MCF 10A (cell line): ENCODE data around the gene ZSWIM4. TPM values are rescaled to one million over a fixed set of nuclear protein-coding genes. Genes with fewer than 3 reads are reported as not detected.

ENCODE experiments used
- BruUV-seq: library from RNA; stranded (reverse); fragments of 400-500 nt; replicated peaks from 2 replicates; lab custom pipeline; 2021; lab: Mats Ljungman, UMichigan
- CTCF ChIA-PET: fragments of 300-600 bp; sonication (Branson Sonifier 250); formaldehyde crosslinking; extraction: SDS; loops from one replicate; lab custom pipeline; 2021; ENCODE audit warnings: antibody characterized with exemption, inconsistent platforms; lab: Yijun Ruan, JAX
- POLR2A ChIA-PET: fragments of 300-600, 350-650 bp; sonication (Branson Sonifier 250); formaldehyde crosslinking; extraction: SDS; loops from one replicate; lab custom pipeline; 2020; ENCODE audit warnings: antibody characterized with exemption, inconsistent platforms; lab: Yijun Ruan, JAX
- DNase-seq: peaks from one replicate; pipeline ENCODE4 v3.0.0-alpha.2; 2018; ENCODE audit not compliant: unreplicated experiment
- H3K27ac Mint-ChIP-seq: one replicate; pipeline ENCODE4 v1.8.0; 2022; ENCODE audit warnings: mild to moderate bottlenecking, low read depth, mixed read lengths; ENCODE audit not compliant: unreplicated experiment
- H3K27me3 Mint-ChIP-seq: one replicate; pipeline ENCODE4 v1.8.0; 2022; ENCODE audit warnings: mixed read lengths; ENCODE audit not compliant: insufficient read depth, unreplicated experiment
- H3K36me3 Mint-ChIP-seq: one replicate; pipeline ENCODE4 v1.8.0; 2022; ENCODE audit warnings: mild to moderate bottlenecking, moderate library complexity, mixed read lengths; ENCODE audit not compliant: insufficient read depth, unreplicated experiment
- H3K4me1 Mint-ChIP-seq: one replicate; pipeline ENCODE4 v1.8.0; 2022; ENCODE audit warnings: mixed read lengths; ENCODE audit not compliant: insufficient read depth, unreplicated experiment
- H3K4me3 Mint-ChIP-seq: one replicate; pipeline ENCODE4 v1.8.0; 2022; ENCODE audit warnings: mild to moderate bottlenecking, moderate library complexity, mixed read lengths; ENCODE audit not compliant: unreplicated experiment
- H3K9me3 Mint-ChIP-seq: one replicate; pipeline ENCODE4 v1.8.0; 2022; ENCODE audit warnings: mixed read lengths; ENCODE audit not compliant: unreplicated experiment
- intact Hi-C: fragments of 100-400 bp; cut with micrococcal nuclease; formaldehyde crosslinking; loops from 2 replicates; pipeline ENCODE4 v1.14.1; 2022
- total RNA-seq: library from RNA; stranded (reverse); gene quantifications from 2 replicates; pipeline ENCODE4 v1.2.3, GENCODE V29; 2022
- TF ChIP-seq, protein P1 (sequence below): fragments of 200-600 bp; IDR thresholded peaks from one replicate; pipeline ENCODE4 v1.8.0; 2022; ENCODE audit warnings: antibody characterized with exemption, mild to moderate bottlenecking; ENCODE audit not compliant: unreplicated experiment

Gene ZSWIM4
- total RNA-seq, 1 experiment from 2014 or later, result 9.4 TPM

DNA sequence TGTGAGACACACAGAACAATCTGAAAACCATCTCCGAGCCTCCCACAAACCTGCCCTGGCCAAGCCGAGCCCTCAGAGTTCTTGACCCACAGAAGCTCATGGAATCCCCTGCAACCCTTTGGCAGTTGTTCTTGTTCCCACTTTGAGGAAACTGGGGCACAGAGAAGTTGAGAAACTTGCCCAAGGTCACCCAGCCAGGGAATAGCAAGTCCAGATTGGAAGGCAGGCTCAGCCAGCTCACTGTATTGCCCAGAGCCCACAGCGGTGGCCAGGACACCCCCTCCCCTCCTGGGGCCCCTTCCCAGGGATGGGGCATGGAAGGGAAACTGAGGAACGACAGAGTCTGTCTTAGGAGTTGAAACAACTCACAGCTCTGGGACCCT is 1.8 kb downstream of the ZSWIM4 start:
- no peaks in the 10 kb centered on the region for H3K27me3 Mint-ChIP-seq
- peak overlapping the region; percentile 93 for H3K27ac Mint-ChIP-seq
- POLR2A ChIA-PET, result interaction anchor here (0.5 to 6.6 kb wide), 21 partner anchors 9 to 122 kb away, joined by 3 to 98 read pairs (median 7); partner anchors contain the start of genes C19orf53 and MRI1
- intact Hi-C loops, result loop anchor here (1.0 kb wide), 1 partner anchor 36 kb away; no protein-coding TSS in a partner anchor
- H3K4me1 Mint-ChIP-seq, result peaks cover 22% of the 10 kb centered on the region
- DNase-seq, result no peak
- TF ChIP-seq, protein P1, sequence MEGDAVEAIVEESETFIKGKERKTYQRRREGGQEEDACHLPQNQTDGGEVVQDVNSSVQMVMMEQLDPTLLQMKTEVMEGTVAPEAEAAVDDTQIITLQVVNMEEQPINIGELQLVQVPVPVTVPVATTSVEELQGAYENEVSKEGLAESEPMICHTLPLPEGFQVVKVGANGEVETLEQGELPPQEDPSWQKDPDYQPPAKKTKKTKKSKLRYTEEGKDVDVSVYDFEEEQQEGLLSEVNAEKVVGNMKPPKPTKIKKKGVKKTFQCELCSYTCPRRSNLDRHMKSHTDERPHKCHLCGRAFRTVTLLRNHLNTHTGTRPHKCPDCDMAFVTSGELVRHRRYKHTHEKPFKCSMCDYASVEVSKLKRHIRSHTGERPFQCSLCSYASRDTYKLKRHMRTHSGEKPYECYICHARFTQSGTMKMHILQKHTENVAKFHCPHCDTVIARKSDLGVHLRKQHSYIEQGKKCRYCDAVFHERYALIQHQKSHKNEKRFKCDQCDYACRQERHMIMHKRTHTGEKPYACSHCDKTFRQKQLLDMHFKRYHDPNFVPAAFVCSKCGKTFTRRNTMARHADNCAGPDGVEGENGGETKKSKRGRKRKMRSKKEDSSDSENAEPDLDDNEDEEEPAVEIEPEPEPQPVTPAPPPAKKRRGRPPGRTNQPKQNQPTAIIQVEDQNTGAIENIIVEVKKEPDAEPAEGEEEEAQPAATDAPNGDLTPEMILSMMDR, result no peak
- TSS peak; percentile 46 for BruUV-seq
- H3K36me3 Mint-ChIP-seq, result peaks cover 16% of the 10 kb centered on the region
- peak overlapping the region; percentile 95 for H3K4me3 Mint-ChIP-seq
- CTCF ChIA-PET, result interaction anchor here (0.5 to 2.1 kb wide), 12 partner anchors 9 to 84 kb away, joined by 3 to 18 read pairs (median 4); no protein-coding TSS in a partner anchor
- H3K9me3 Mint-ChIP-seq, result no peaks in the 10 kb centered on the region

DNA sequence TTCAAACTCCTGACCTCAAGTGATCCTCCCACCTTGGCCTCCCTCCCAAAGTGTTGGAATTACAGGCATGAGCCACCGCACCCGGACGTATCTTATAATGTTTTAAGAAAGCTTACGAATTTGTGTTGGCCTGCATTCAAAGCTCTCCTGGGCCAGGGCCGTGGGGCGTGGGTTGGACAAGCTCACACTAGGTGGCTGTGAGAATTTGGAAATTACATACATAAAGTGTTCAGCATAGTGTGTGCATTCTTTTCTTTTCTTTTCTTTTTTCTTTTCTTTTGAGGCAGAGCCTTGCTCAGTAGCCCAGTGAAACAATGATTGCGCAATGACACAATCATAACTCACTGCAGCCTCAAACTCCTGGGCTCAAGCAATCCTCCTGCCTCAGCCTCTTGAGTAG is 2.6 kb downstream of the ZSWIM4 start:
- Mint-ChIP-seq H3K36me3 (peaks cover 21% of the 10 kb centered on the region), H3K27me3 (no peaks in the 10 kb centered on the region), H3K9me3 (no peaks in the 10 kb centered on the region), H3K4me3 (peak overlapping the region; percentile 95), H3K27ac (peak overlapping the region; percentile 93), H3K4me1 (peaks cover 22% of the 10 kb centered on the region)
- intact Hi-C loops, result loop anchor here (1.0 kb wide), 1 partner anchor 35 kb away; no protein-coding TSS in a partner anchor
- ChIA-PET POLR2A (interaction anchor here (0.8 to 6.6 kb wide), 19 partner anchors 8 to 64 kb away, joined by 3 to 98 read pairs (median 5); partner anchors contain the start of genes C19orf53 and MRI1), CTCF (interaction anchor here (0.7 to 2.1 kb wide), 7 partner anchors 9 to 89 kb away, joined by 3 to 18 read pairs (median 4); no protein-coding TSS in a partner anchor)
- TF ChIP-seq, protein P1, result no peak
- no TSS peak for BruUV-seq
- peak; percentile 96 for DNase-seq

DNA sequence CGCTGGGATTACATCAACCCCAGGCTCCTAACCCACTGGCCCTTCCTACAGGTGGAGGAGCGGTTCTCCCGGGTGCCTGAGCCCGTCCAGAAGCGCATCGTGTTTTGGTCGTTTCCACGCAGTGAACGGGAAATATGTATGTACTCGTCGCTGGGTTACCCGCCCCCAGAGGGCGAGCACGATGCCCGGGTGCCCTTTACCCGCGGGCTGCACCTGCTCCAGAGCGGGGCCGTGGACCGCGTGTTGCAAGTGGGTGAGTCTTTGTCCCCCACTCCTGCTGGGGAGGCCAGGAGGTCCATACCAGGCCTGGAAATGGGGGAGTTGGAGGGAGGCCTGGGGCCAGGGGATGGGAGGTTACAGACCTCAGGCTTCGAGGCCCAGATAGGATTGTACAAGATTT is 4.4 kb downstream of the ZSWIM4 start:
- CTCF ChIA-PET, result interaction anchor here (0.9 kb wide), 1 partner anchor 24 kb away, joined by 3 read pairs; no protein-coding TSS in a partner anchor
- TF ChIP-seq, protein P1, result no peak

GRCh38 chr19:13803038-13803437 is 7.8 kb downstream of the ZSWIM4 start:
- no peak overlapping the region for H3K4me3 Mint-ChIP-seq
- CTCF ChIA-PET, result interaction anchor here (0.6 to 1.1 kb wide), 2 partner anchors 13 to 59 kb away, joined by 4 to 6 read pairs; no protein-coding TSS in a partner anchor
- peaks cover 2% of the 10 kb centered on the region for H3K4me1 Mint-ChIP-seq
- BruUV-seq, result no TSS peak
- H3K9me3 Mint-ChIP-seq, result no peaks in the 10 kb centered on the region
- POLR2A ChIA-PET, result interaction anchor here (1.1 kb wide), 1 partner anchor 56 kb away, joined by 4 read pairs; no protein-coding TSS in a partner anchor
- H3K36me3 Mint-ChIP-seq, result peaks cover 42% of the 10 kb centered on the region
- no peaks in the 10 kb centered on the region for H3K27me3 Mint-ChIP-seq
- DNase-seq, result no peak
- H3K27ac Mint-ChIP-seq, result no peak overlapping the region
- intact Hi-C loops, result no loop called here
- TF ChIP-seq, protein P1, result no peak

More for the DNA sequence above, 4.4 kb downstream of the ZSWIM4 start:
- H3K27me3 Mint-ChIP-seq, result no peaks in the 10 kb centered on the region
- peaks cover 16% of the 10 kb centered on the region for H3K4me1 Mint-ChIP-seq
- intact Hi-C loops, result no loop called here
- no peaks in the 10 kb centered on the region for H3K9me3 Mint-ChIP-seq
- H3K27ac Mint-ChIP-seq, result no peak overlapping the region
- no peak overlapping the region for H3K4me3 Mint-ChIP-seq
- POLR2A ChIA-PET, result interaction anchor here (1.1 to 6.6 kb wide), 2 partner anchors 39 to 59 kb away, joined by 4 to 98 read pairs; no protein-coding TSS in a partner anchor
- DNase-seq, result no peak
- H3K36me3 Mint-ChIP-seq, result peaks cover 30% of the 10 kb centered on the region
- no TSS peak for BruUV-seq
